Transverse colon (tissue), 4 donors: Measurements from ENCODE around the gene EPGN.

Source experiments
- EP300 ChIP-seq: sonication (generic); formaldehyde crosslinking; IDR thresholded peaks from one replicate; pipeline ENCODE4 v1.6.1; 2017; ENCODE audit warnings: antibody characterized with exemption, low read depth
- POLR2A ChIP-seq: fragments of 450-650 bp; IDR thresholded peaks from one replicate; pipeline ENCODE4 v1.6.1; 2016; ENCODE audit warnings: antibody characterized with exemption, mild to moderate bottlenecking, moderate library complexity
- POLR2AphosphoS5 ChIP-seq, 3 donors: sonication (generic); formaldehyde crosslinking; IDR thresholded peaks; one replicate each; pipeline ENCODE4 v1.6.1; 2016; ENCODE audit warnings: antibody characterized with exemption in 3 of 3
- TF ChIP-seq, protein P1 (sequence below), 5 experiments: fragments of 200-600 bp in 3 of 5; fragments of 450-650 bp in 2 of 5; sonication (generic) in 3 of 5; IDR thresholded peaks; 1 replicate in 2 of 5; 2 replicates in 3 of 5; pipeline ENCODE4 v1.5.1; 2016 to 2017; ENCODE audit warnings: antibody characterized with exemption in 5 of 5, inconsistent platforms in 3 of 5, mild to moderate bottlenecking in 2 of 5, moderate library complexity in 1 of 5

DNA sequence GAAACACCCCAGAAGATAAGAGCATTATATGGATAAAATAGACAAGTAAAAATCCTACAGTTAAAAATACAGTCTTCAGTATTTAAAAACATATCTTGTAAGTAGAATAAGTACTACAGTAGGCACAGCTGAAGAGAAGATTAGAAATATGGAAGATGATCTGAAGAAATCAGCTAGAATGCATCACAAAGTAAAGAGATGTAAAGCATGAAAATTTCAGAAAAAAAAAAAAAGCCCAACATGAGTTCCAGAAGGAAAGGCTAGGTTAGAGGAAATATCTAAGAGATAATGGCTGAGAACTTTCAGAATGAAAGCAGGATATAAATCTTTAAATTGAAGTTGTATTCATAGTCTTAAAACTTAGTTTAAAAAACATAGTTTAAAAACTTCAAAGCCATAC lies 21.0 kb downstream of the EPGN start:
- TF ChIP-seq, protein P1, sequence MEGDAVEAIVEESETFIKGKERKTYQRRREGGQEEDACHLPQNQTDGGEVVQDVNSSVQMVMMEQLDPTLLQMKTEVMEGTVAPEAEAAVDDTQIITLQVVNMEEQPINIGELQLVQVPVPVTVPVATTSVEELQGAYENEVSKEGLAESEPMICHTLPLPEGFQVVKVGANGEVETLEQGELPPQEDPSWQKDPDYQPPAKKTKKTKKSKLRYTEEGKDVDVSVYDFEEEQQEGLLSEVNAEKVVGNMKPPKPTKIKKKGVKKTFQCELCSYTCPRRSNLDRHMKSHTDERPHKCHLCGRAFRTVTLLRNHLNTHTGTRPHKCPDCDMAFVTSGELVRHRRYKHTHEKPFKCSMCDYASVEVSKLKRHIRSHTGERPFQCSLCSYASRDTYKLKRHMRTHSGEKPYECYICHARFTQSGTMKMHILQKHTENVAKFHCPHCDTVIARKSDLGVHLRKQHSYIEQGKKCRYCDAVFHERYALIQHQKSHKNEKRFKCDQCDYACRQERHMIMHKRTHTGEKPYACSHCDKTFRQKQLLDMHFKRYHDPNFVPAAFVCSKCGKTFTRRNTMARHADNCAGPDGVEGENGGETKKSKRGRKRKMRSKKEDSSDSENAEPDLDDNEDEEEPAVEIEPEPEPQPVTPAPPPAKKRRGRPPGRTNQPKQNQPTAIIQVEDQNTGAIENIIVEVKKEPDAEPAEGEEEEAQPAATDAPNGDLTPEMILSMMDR (IDR thresholded peaks at IDR 0.05) = no peak
- TF ChIP-seq POLR2A (no peak), EP300 (no peak), POLR2AphosphoS5 (IDR thresholded peaks at IDR 0.05) (no peak)
